GM23338 (cell line): Measurements from ENCODE around the gene PIGV. TPM values are rescaled to one million over a fixed set of nuclear protein-coding genes. Genes with fewer than 3 reads are reported as not detected.

Experiments
- ATAC-seq: fragments of 200-7000 bp; cut with Tn5 transposase; 3 replicates; pipeline ENCODE4 v1.9.1; 2020
- DNase-seq: peaks from one replicate; pipeline ENCODE4 v3.0.0-alpha.2; 2015; ENCODE audit warnings: low spot score
- H2AFZ ChIP-seq: fragments of 200-600 bp; sonication (generic); 2 replicates; pipeline ENCODE4 v1.8.0; 2016; ENCODE audit warnings: antibody characterized with exemption, mild to moderate bottlenecking, moderate library complexity
- H3F3A ChIP-seq: fragments of 200-600 bp; sonication (generic); replicated peaks from 2 replicates; pipeline ENCODE4 v1.8.0; 2017; ENCODE audit warnings: antibody characterized with exemption, mixed run types, low read depth
- H3K27ac ChIP-seq: fragments of 200-600 bp; sonication (generic); 2 replicates; pipeline ENCODE4 v1.6.1; 2016; ENCODE audit warnings: low read depth
- H3K27me3 ChIP-seq: fragments of 200-600 bp; sonication (generic); 2 replicates; pipeline ENCODE4 v1.8.0; 2016; ENCODE audit warnings: mild to moderate bottlenecking, mixed run types, moderate library complexity; ENCODE audit not compliant: insufficient read depth
- H3K36me3 ChIP-seq: fragments of 200-600 bp; sonication (generic); 2 replicates; pipeline ENCODE4 v1.8.0; 2016; ENCODE audit warnings: mild to moderate bottlenecking; ENCODE audit not compliant: insufficient read depth
- H3K4me1 ChIP-seq: fragments of 200-600 bp; sonication (generic); 2 replicates; pipeline ENCODE4 v1.8.0; 2016; ENCODE audit warnings: mild to moderate bottlenecking, moderate library complexity; ENCODE audit not compliant: insufficient read depth
- H3K4me2 ChIP-seq: fragments of 200-600 bp; sonication (generic); 2 replicates; pipeline ENCODE4 v1.7.1; 2017; ENCODE audit warnings: mixed run types
- H3K4me3 ChIP-seq: fragments of 200-600 bp; sonication (generic); 2 replicates; pipeline ENCODE4 v1.6.1; 2016; ENCODE audit warnings: mixed run types
- H3K79me2 ChIP-seq: fragments of 200-600 bp; sonication (generic); replicated peaks from 2 replicates; pipeline ENCODE4 v1.8.0; 2017; ENCODE audit warnings: mild to moderate bottlenecking; ENCODE audit not compliant: insufficient read depth
- H3K9me2 ChIP-seq: fragments of 200-600 bp; sonication (generic); 2 replicates; pipeline ENCODE4 v1.8.0; 2017; ENCODE audit not compliant: insufficient read depth
- H4K20me1 ChIP-seq: fragments of 200-600 bp; sonication (generic); replicated peaks from 2 replicates; pipeline ENCODE4 v1.8.0; 2017; ENCODE audit warnings: mild to moderate bottlenecking; ENCODE audit not compliant: insufficient read depth
- H3K27ac Mint-ChIP-seq: 2 replicates; pipeline ENCODE4 v1.8.0; 2020; ENCODE audit warnings: inconsistent platforms, mild to moderate bottlenecking, moderate library complexity, mixed read lengths
- H3K27me3 Mint-ChIP-seq: 3 replicates; pipeline ENCODE4 v1.8.0; 2022; ENCODE audit warnings: low read depth, mild to moderate bottlenecking, moderate library complexity, mixed read lengths, inconsistent platforms; ENCODE audit not compliant: insufficient read depth, poor library complexity
- H3K36me3 Mint-ChIP-seq: 3 replicates; pipeline ENCODE4 v1.8.0; 2021; ENCODE audit warnings: low read depth, mild to moderate bottlenecking, inconsistent platforms, moderate library complexity, mixed read lengths
- H3K4me1 Mint-ChIP-seq: 3 replicates; pipeline ENCODE4 v1.8.0; 2020; ENCODE audit warnings: mild to moderate bottlenecking, inconsistent platforms, mixed read lengths
- H3K4me3 Mint-ChIP-seq: 3 replicates; pipeline ENCODE4 v1.8.0; 2021; ENCODE audit warnings: moderate library complexity, mild to moderate bottlenecking, inconsistent platforms, mixed read lengths
- H3K9me3 Mint-ChIP-seq: 3 replicates; pipeline ENCODE4 v1.8.0; 2020; ENCODE audit warnings: moderate library complexity, mild to moderate bottlenecking, inconsistent platforms, mixed read lengths
- CREB1 ChIP-seq: fragments of 250-450 bp; sonication (Bioruptor Pico); IDR thresholded peaks from 2 replicates; pipeline ENCODE4 v1.5.0; 2020; ENCODE audit warnings: low read depth, mild to moderate bottlenecking, moderate library complexity
- ETS1 ChIP-seq: IDR thresholded peaks from 2 replicates; pipeline ENCODE4 v1.6.1; 2016; ENCODE audit warnings: antibody characterized with exemption
- EZH2 ChIP-seq: fragments of 200-600 bp; sonication (generic); IDR thresholded peaks from one replicate; pipeline ENCODE4 v1.8.0; 2017; ENCODE audit warnings: antibody characterized with exemption, mild to moderate bottlenecking, low read depth; ENCODE audit not compliant: unreplicated experiment
- EZH2phosphoT487 ChIP-seq: fragments of 200-600 bp; sonication (generic); IDR thresholded peaks from one replicate; pipeline ENCODE4 v1.8.1; 2018; ENCODE audit warnings: antibody characterized with exemption; ENCODE audit not compliant: unreplicated experiment
- JUNB ChIP-seq: IDR thresholded peaks from one replicate; pipeline ENCODE4 v1.6.1; 2016; ENCODE audit warnings: antibody characterized with exemption; ENCODE audit not compliant: unreplicated experiment
- NANOG ChIP-seq: IDR thresholded peaks from 2 replicates; pipeline ENCODE4 v1.6.1; 2016; ENCODE audit warnings: antibody characterized with exemption, borderline replicate concordance
- POLR2AphosphoS5 ChIP-seq: IDR thresholded peaks from 2 replicates; pipeline ENCODE4 v1.6.1; 2016; ENCODE audit warnings: antibody characterized with exemption, low read depth
- REST ChIP-seq: IDR thresholded peaks from one replicate; pipeline ENCODE4 v1.6.1; 2018; ENCODE audit warnings: antibody characterized with exemption; ENCODE audit not compliant: unreplicated experiment
- STAT1 ChIP-seq: IDR thresholded peaks from one replicate; pipeline ENCODE4 v1.6.1; 2016; ENCODE audit warnings: antibody characterized with exemption; ENCODE audit not compliant: unreplicated experiment
- ZNF114 ChIP-seq: fragments of 250-450 bp; sonication (Bioruptor Pico); IDR thresholded peaks from 2 replicates; pipeline ENCODE4 v1.5.0; 2020; ENCODE audit warnings: mild to moderate bottlenecking, moderate library complexity
- ZNF331 ChIP-seq: fragments of 250-450 bp; sonication (Bioruptor Pico); IDR thresholded peaks from 2 replicates; pipeline ENCODE4 v1.5.0; 2020; ENCODE audit warnings: low read depth, mild to moderate bottlenecking, moderate library complexity
- ZNF462 ChIP-seq: fragments of 250-450 bp; sonication (Bioruptor Pico); IDR thresholded peaks from 2 replicates; pipeline ENCODE4 v1.5.0; 2020; ENCODE audit warnings: mild to moderate bottlenecking, moderate library complexity
- polyA plus RNA-seq: library from polyadenylated mRNA; unstranded; fragments of >200 nt; fragmentation: Nextera tagmentation; extraction: Ambion mirVana; gene quantifications from 2 replicates; pipeline ENCODE4 v1.2.1, GENCODE V29; 2016
- total RNA-seq: library from RNA; depleted of rRNA; stranded (reverse); fragments of >200 nt; shearing (Covaris generic); gene quantifications from 2 replicates; pipeline ENCODE4 v1.2.3, GENCODE V29; 2014

PIGV gene
- total and polyA plus RNA-seq, 2 experiments from 2014 or later: 4.5 to 12.6 TPM

GRCh38 chr1:26797627-26798026 lies 9.9 kb downstream of the PIGV start:
- Histone ChIP-seq H3K79me2 (no peaks in the 10 kb centered on the region), H2AFZ (no peak overlapping the region), H4K20me1 (peaks cover 3% of the 10 kb centered on the region), H3K4me1 (peaks cover 14% of the 10 kb centered on the region), H3K27ac (no peak overlapping the region), H3F3A (0 out of 2 replicates have a peak, but pooled peaks cover 3% of the 10 kb centered on the region), H3K27me3 (no peaks in the 10 kb centered on the region), H3K36me3 (no peaks in the 10 kb centered on the region), H3K9me2 (no peaks in the 10 kb centered on the region), H3K4me3 (no peak overlapping the region), H3K4me2 (no peak overlapping the region)
- ATAC-seq (no peak), DNase-seq (no peak)
- Mint-ChIP-seq H3K4me3 (no peak overlapping the region), H3K36me3 (peaks cover 23% of the 10 kb centered on the region; the same call in 2 of the 3 replicates), H3K27ac (no peak overlapping the region), H3K27me3 (no peaks in the 10 kb centered on the region), H3K9me3 (peaks cover 11% of the 10 kb centered on the region), H3K4me1 (peaks cover 15% of the 10 kb centered on the region)
- TF ChIP-seq ETS1: no peak
- no peak for TF ChIP-seq STAT1
- TF ChIP-seq NANOG: no peak
- TF ChIP-seq ZNF114 (CRISPR knock-in tag): no peak
- TF ChIP-seq POLR2AphosphoS5: no peak
- TF ChIP-seq ZNF331 (CRISPR knock-in tag): no peak
- no peak for TF ChIP-seq CREB1 (CRISPR knock-in tag)
- no peak for TF ChIP-seq REST
- TF ChIP-seq EZH2: no peak
- TF ChIP-seq JUNB: no peak
- TF ChIP-seq ZNF462 (CRISPR knock-in tag): no peak
- no peak for TF ChIP-seq EZH2phosphoT487
